PFSK-1 (cell line): ENCODE data around the gene KRTAP10-5.

Source experiments
- FOXP2 ChIP-seq: optimal IDR thresholded peaks from 2 replicates; pipeline ENCODE3; 2011; ENCODE audit warnings: borderline replicate concordance, control low read depth, inconsistent platforms; ENCODE audit not compliant: insufficient read depth; ENCODE audit errors: extremely low read length, extremely low read depth
- POLR2AphosphoS5 ChIP-seq: IDR thresholded peaks from 2 replicates; pipeline ENCODE4 v1.6.1; 2012; ENCODE audit warnings: low read depth, mild to moderate bottlenecking, control low read depth, low read length, moderate library complexity
- SIN3A ChIP-seq: IDR thresholded peaks from 2 replicates; pipeline ENCODE4 v1.6.1; 2012; ENCODE audit warnings: mild to moderate bottlenecking, low read length, moderate library complexity, borderline replicate concordance; ENCODE audit not compliant: insufficient read depth
- TAF1 ChIP-seq: IDR thresholded peaks from 2 replicates; pipeline ENCODE4 v1.6.1; 2012; ENCODE audit warnings: low read length, control low read depth, borderline replicate concordance; ENCODE audit not compliant: insufficient read depth

GRCh38 chr21:44548381-44548780, 32.0 kb downstream of the KRTAP10-5 start:
- TF ChIP-seq FOXP2 (no peak), TAF1 (no peak), POLR2AphosphoS5 (no peak), SIN3A (no peak)
